HepG2 (cell line): ENCODE results near the gene NOTUM. TPM values are rescaled to one million over a fixed set of nuclear protein-coding genes. Genes with fewer than 3 reads are reported as not detected.
A peak's percentile ranks its signal among the peaks of the same experiment; 100 is the strongest.

Experiments used
- GABPB1 ChIP-seq: IDR thresholded peaks from 2 replicates; pipeline ENCODE4 v1.6.1; 2016; ENCODE audit warnings: mild to moderate bottlenecking, missing genetic modification reagents, moderate library complexity, missing compliant biosample characterization
- MAF1 ChIP-seq: sonication (generic); formaldehyde crosslinking; IDR thresholded peaks from 2 replicates; pipeline ENCODE4 v1.5.0; 2020; ENCODE audit warnings: missing genetic modification reagents, borderline replicate concordance
- MEIS2 ChIP-seq: sonication (generic); formaldehyde crosslinking; IDR thresholded peaks from 2 replicates; pipeline ENCODE4 v1.9.0; 2021; ENCODE audit warnings: mild to moderate bottlenecking, missing genetic modification reagents
- MIER2 ChIP-seq: IDR thresholded peaks from 2 replicates; pipeline ENCODE4 v1.6.1; 2016; ENCODE audit warnings: missing biosample characterization, missing genetic modification reagents
- ZBTB1 ChIP-seq: sonication (generic); formaldehyde crosslinking; IDR thresholded peaks from 2 replicates; pipeline ENCODE4 v1.4.0; 2020; ENCODE audit warnings: missing genetic modification reagents, borderline replicate concordance
- ZBTB8A ChIP-seq: sonication (generic); formaldehyde crosslinking; IDR thresholded peaks from 2 replicates; pipeline ENCODE4 v1.4.0; 2020; ENCODE audit warnings: mild to moderate bottlenecking, low read depth, missing genetic modification reagents, borderline replicate concordance
- ZNF33B ChIP-seq: sonication (generic); formaldehyde crosslinking; IDR thresholded peaks from 2 replicates; pipeline ENCODE4 v1.5.1; 2020; ENCODE audit warnings: mild to moderate bottlenecking, missing genetic modification reagents
- ZNF703 ChIP-seq: sonication (generic); formaldehyde crosslinking; IDR thresholded peaks from 2 replicates; pipeline ENCODE4 v1.5.1; 2020; ENCODE audit warnings: missing genetic modification reagents, mild to moderate bottlenecking, moderate library complexity, borderline replicate concordance
- ZNF790 ChIP-seq: sonication (generic); formaldehyde crosslinking; IDR thresholded peaks from 2 replicates; pipeline ENCODE4 v1.8.0; 2022; ENCODE audit warnings: missing genetic modification reagents, mild to moderate bottlenecking, borderline replicate concordance
- ZNF879 ChIP-seq: sonication (generic); formaldehyde crosslinking; IDR thresholded peaks from 2 replicates; pipeline ENCODE4 v1.8.1; 2023; ENCODE audit warnings: missing genetic modification reagents
- ZSCAN30 ChIP-seq: sonication (generic); formaldehyde crosslinking; IDR thresholded peaks from 2 replicates; pipeline ENCODE4 v1.5.0; 2020; ENCODE audit warnings: mild to moderate bottlenecking, missing genetic modification reagents
- polyA plus RNA-seq, 8 experiments: library from polyadenylated mRNA; depleted of rRNA in 3 of 8; stranded (reverse) in 7 of 8; unstranded in 1 of 8; fragments of >200 nt; fragmentation: Illumina TruSeq in 4 of 8; extraction: Trizol in 4 of 8; gene quantifications; 2 replicates each; pipeline versions ENCODE4 v1.2.1 to v1.2.3, GENCODE V29; 2011 to 2016; ENCODE audit warnings: low read depth in 4 of 8, missing spikeins in 1 of 8, mixed read lengths in 1 of 8; ENCODE audit not compliant: insufficient read depth in 1 of 8
- total RNA-seq, 5 experiments: library from RNA; depleted of rRNA; stranded (reverse); fragments of >200 nt; fragmentation: Illumina TruSeq; extraction: Trizol; gene quantifications; 2 replicates each; pipeline ENCODE4 v1.2.3, GENCODE V29; 2016; ENCODE audit warnings: low read depth in 1 of 5
- TF ChIP-seq, protein P1 (sequence below): sonication (generic); formaldehyde crosslinking; IDR thresholded peaks from 2 replicates; pipeline ENCODE4 v1.5.0; 2020; ENCODE audit warnings: missing genetic modification reagents
- TF ChIP-seq, protein P2 (sequence below): IDR thresholded peaks from 2 replicates; pipeline ENCODE4 v1.6.1; 2016; ENCODE audit warnings: missing compliant biosample characterization, missing genetic modification reagents, borderline replicate concordance
- TF ChIP-seq, protein P3 (sequence below): sonication (generic); formaldehyde crosslinking; IDR thresholded peaks from 2 replicates; pipeline ENCODE4 v1.4.0; 2020; ENCODE audit warnings: missing genetic modification reagents
- TF ChIP-seq, protein P4 (sequence below): sonication (generic); formaldehyde crosslinking; conservative IDR thresholded peaks from 2 replicates; pipeline ENCODE4 v1.8.1; 2023; ENCODE audit warnings: missing genetic modification reagents
- TF ChIP-seq, protein P5 (sequence below): sonication (generic); formaldehyde crosslinking; IDR thresholded peaks from 2 replicates; pipeline ENCODE4 v1.9.0; 2021; ENCODE audit warnings: missing genetic modification reagents, borderline replicate concordance
- TF ChIP-seq, protein P6 (sequence below): IDR thresholded peaks from 2 replicates; pipeline ENCODE4 v1.6.1; 2018; ENCODE audit warnings: missing genetic modification reagents
- TF ChIP-seq, protein P7 (sequence below): sonication (generic); formaldehyde crosslinking; IDR thresholded peaks from 2 replicates; pipeline ENCODE4 v1.5.0; 2020; ENCODE audit warnings: missing genetic modification reagents

The NOTUM gene
- total and polyA plus RNA-seq, 2 of the 13 experiments (the other 11 are each of a cell fraction or from before 2014, with no cell fraction given), result 150 to 160 TPM

DNA sequence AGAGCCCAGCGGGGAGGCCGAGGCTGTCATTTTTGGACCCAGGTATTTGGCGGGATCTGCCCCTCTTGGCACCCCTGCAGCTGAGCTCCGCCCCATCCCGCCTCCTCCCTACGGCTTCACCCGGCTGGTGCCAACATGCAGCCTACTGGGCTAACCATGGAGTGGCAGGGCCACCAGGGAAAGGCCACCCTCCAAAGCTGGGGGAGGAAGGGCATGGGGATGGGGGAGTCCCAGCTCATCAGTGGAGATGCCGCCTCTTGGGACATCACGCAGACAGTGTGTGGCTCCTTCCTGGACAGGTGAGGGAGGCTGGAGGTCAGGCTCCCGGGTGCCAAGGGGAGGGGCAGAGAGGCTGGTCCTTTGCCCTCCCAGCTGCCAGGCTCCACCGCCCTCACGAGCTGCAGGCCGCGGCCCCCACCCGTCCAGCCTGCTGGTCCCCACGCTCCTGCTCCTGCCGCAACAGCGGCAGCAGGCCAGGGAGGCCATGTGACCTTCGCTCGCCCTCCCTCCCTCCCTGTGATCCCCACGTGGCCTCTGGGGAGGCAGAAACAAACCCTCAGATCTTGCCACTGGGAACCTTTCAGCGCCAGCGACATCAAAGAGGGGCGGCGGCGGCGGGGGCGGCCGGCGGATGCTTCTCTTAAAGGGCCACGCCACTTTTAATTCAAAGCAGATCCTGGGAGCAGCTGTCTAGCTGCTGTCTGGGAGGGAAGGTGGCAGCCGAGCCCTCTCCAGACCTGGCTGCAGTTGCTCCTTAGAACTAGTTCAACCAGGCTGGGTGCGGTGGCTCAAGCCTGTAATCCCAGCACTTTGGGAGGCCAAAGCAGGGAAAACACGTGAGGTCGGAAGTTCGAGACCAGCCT is 6.8 kb upstream of the NOTUM start (continued):
- no peak; the same call in 1 of the 2 replicates for TF ChIP-seq ZBTB8A (CRISPR knock-in tag)
- TF ChIP-seq ZSCAN30 (CRISPR knock-in tag), result no peak; the same call in 1 of the 2 replicates
- TF ChIP-seq, protein P1, sequence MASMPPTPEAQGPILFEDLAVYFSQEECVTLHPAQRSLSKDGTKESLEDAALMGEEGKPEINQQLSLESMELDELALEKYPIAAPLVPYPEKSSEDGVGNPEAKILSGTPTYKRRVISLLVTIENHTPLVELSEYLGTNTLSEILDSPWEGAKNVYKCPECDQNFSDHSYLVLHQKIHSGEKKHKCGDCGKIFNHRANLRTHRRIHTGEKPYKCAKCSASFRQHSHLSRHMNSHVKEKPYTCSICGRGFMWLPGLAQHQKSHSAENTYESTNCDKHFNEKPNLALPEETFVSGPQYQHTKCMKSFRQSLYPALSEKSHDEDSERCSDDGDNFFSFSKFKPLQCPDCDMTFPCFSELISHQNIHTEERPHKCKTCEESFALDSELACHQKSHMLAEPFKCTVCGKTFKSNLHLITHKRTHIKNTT (CRISPR knock-in tag), result no peak
- TF ChIP-seq MAF1 (CRISPR knock-in tag), result peak; percentile 89; the same call in 1 of the 2 replicates
- no peak for TF ChIP-seq ZNF879
- TF ChIP-seq ZNF790 (CRISPR knock-in tag), result no peak
- TF ChIP-seq, protein P2, sequence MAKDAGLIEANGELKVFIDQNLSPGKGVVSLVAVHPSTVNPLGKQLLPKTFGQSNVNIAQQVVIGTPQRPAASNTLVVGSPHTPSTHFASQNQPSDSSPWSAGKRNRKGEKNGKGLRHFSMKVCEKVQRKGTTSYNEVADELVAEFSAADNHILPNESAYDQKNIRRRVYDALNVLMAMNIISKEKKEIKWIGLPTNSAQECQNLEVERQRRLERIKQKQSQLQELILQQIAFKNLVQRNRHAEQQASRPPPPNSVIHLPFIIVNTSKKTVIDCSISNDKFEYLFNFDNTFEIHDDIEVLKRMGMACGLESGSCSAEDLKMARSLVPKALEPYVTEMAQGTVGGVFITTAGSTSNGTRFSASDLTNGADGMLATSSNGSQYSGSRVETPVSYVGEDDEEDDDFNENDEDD (CRISPR knock-in tag), result peak; percentile 92
- peak; percentile 91 for TF ChIP-seq MEIS2
- TF ChIP-seq, protein P3, sequence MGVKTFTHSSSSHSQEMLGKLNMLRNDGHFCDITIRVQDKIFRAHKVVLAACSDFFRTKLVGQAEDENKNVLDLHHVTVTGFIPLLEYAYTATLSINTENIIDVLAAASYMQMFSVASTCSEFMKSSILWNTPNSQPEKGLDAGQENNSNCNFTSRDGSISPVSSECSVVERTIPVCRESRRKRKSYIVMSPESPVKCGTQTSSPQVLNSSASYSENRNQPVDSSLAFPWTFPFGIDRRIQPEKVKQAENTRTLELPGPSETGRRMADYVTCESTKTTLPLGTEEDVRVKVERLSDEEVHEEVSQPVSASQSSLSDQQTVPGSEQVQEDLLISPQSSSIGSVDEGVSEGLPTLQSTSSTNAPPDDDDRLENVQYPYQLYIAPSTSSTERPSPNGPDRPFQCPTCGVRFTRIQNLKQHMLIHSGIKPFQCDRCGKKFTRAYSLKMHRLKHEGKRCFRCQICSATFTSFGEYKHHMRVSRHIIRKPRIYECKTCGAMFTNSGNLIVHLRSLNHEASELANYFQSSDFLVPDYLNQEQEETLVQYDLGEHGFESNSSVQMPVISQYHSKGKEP (CRISPR knock-in tag), result no peak
- TF ChIP-seq ZNF33B (CRISPR knock-in tag), result no peak
- peak; percentile 88 for TF ChIP-seq GABPB1 (CRISPR knock-in tag)
- TF ChIP-seq, protein P4, sequence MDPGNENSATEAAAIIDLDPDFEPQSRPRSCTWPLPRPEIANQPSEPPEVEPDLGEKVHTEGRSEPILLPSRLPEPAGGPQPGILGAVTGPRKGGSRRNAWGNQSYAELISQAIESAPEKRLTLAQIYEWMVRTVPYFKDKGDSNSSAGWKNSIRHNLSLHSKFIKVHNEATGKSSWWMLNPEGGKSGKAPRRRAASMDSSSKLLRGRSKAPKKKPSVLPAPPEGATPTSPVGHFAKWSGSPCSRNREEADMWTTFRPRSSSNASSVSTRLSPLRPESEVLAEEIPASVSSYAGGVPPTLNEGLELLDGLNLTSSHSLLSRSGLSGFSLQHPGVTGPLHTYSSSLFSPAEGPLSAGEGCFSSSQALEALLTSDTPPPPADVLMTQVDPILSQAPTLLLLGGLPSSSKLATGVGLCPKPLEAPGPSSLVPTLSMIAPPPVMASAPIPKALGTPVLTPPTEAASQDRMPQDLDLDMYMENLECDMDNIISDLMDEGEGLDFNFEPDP (CRISPR knock-in tag), result no peak
- TF ChIP-seq, protein P5, sequence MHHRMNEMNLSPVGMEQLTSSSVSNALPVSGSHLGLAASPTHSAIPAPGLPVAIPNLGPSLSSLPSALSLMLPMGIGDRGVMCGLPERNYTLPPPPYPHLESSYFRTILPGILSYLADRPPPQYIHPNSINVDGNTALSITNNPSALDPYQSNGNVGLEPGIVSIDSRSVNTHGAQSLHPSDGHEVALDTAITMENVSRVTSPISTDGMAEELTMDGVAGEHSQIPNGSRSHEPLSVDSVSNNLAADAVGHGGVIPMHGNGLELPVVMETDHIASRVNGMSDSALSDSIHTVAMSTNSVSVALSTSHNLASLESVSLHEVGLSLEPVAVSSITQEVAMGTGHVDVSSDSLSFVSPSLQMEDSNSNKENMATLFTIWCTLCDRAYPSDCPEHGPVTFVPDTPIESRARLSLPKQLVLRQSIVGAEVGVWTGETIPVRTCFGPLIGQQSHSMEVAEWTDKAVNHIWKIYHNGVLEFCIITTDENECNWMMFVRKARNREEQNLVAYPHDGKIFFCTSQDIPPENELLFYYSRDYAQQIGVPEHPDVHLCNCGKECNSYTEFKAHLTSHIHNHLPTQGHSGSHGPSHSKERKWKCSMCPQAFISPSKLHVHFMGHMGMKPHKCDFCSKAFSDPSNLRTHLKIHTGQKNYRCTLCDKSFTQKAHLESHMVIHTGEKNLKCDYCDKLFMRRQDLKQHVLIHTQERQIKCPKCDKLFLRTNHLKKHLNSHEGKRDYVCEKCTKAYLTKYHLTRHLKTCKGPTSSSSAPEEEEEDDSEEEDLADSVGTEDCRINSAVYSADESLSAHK (CRISPR knock-in tag), result no peak; the same call in 1 of the 2 replicates
- no peak; the same call in 1 of the 2 replicates for TF ChIP-seq ZBTB1 (CRISPR knock-in tag)
- TF ChIP-seq ZNF703 (CRISPR knock-in tag), result no peak; the same call in 1 of the 2 replicates
- TF ChIP-seq MIER2, result no peak
- TF ChIP-seq, protein P6, sequence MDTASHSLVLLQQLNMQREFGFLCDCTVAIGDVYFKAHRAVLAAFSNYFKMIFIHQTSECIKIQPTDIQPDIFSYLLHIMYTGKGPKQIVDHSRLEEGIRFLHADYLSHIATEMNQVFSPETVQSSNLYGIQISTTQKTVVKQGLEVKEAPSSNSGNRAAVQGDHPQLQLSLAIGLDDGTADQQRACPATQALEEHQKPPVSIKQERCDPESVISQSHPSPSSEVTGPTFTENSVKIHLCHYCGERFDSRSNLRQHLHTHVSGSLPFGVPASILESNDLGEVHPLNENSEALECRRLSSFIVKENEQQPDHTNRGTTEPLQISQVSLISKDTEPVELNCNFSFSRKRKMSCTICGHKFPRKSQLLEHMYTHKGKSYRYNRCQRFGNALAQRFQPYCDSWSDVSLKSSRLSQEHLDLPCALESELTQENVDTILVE (CRISPR knock-in tag), result peak; percentile 85
- TF ChIP-seq, protein P7, sequence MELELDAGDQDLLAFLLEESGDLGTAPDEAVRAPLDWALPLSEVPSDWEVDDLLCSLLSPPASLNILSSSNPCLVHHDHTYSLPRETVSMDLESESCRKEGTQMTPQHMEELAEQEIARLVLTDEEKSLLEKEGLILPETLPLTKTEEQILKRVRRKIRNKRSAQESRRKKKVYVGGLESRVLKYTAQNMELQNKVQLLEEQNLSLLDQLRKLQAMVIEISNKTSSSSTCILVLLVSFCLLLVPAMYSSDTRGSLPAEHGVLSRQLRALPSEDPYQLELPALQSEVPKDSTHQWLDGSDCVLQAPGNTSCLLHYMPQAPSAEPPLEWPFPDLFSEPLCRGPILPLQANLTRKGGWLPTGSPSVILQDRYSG (CRISPR knock-in tag), result peak; percentile 91; the same call in 1 of the 2 replicates
